Brain microvascular endothelial cell (primary cell): ENCODE data around the gene WASF3.
A peak's percentile ranks its signal among the peaks of the same experiment; 100 is the strongest.

Source experiments
- DNase-seq: peaks from one replicate; pipeline ENCODE4 v3.0.0-alpha.2; 2020
- H3K27ac ChIP-seq: fragments of 250-450 bp; sonication (Bioruptor Pico); 2 replicates; pipeline ENCODE4 v1.5.1; 2020; ENCODE audit warnings: mild to moderate bottlenecking, moderate library complexity
- H3K27me3 ChIP-seq: fragments of 250-450 bp; sonication (Bioruptor Pico); replicated peaks from 2 replicates; pipeline ENCODE4 v1.5.1; 2020; ENCODE audit warnings: mild to moderate bottlenecking
- H3K36me3 ChIP-seq: fragments of 250-450 bp; sonication (Bioruptor Pico); replicated peaks from 2 replicates; pipeline ENCODE4 v1.5.1; 2020; ENCODE audit warnings: mild to moderate bottlenecking
- H3K4me3 ChIP-seq: 2 replicates; pipeline ENCODE4 v1.5.1; 2011; ENCODE audit warnings: low read depth, mild to moderate bottlenecking, control low read depth, low read length, moderate library complexity
- in situ Hi-C: cut with HindIII; loops from 2 replicates; pipeline ENCODE4 v1.10.0; 2017; ENCODE audit warnings: low sequenced_read_pairs, low pct_ligation_motif_present
- TF ChIP-seq, protein P1 (sequence below): IDR thresholded peaks from 2 replicates; pipeline ENCODE4 v1.5.1; 2011; ENCODE audit warnings: low read depth, mild to moderate bottlenecking, moderate library complexity, low read length, control low read depth, inconsistent platforms; ENCODE audit errors: missing control alignments

The WASF3 gene

DNA sequence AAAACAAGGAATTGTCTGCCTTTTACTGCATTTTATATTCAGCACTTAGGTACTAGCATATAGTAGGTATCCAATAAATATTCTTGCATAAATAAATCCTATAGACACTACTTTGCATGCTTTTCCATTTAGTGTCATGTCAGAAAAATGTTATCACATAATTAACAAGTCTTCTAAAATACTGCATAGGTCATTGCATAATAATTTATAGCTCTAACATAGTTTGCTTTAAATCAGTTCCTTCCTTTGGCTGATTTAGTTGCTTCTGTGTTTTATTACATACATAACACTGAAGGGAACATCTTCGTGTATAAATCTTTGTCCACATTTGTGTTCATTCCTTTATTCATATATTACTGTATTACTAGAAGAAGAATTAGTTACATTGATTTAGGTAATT lies 36.2 kb downstream of the WASF3 start:
- in situ Hi-C loops: no loop called here
- DNase-seq: no peak
- Histone ChIP-seq H3K27ac (no peak overlapping the region), H3K36me3 (no peaks in the 10 kb centered on the region), H3K4me3 (no peak overlapping the region), H3K27me3 (no peaks in the 10 kb centered on the region)
- TF ChIP-seq, protein P1, sequence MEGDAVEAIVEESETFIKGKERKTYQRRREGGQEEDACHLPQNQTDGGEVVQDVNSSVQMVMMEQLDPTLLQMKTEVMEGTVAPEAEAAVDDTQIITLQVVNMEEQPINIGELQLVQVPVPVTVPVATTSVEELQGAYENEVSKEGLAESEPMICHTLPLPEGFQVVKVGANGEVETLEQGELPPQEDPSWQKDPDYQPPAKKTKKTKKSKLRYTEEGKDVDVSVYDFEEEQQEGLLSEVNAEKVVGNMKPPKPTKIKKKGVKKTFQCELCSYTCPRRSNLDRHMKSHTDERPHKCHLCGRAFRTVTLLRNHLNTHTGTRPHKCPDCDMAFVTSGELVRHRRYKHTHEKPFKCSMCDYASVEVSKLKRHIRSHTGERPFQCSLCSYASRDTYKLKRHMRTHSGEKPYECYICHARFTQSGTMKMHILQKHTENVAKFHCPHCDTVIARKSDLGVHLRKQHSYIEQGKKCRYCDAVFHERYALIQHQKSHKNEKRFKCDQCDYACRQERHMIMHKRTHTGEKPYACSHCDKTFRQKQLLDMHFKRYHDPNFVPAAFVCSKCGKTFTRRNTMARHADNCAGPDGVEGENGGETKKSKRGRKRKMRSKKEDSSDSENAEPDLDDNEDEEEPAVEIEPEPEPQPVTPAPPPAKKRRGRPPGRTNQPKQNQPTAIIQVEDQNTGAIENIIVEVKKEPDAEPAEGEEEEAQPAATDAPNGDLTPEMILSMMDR: no peak

DNA sequence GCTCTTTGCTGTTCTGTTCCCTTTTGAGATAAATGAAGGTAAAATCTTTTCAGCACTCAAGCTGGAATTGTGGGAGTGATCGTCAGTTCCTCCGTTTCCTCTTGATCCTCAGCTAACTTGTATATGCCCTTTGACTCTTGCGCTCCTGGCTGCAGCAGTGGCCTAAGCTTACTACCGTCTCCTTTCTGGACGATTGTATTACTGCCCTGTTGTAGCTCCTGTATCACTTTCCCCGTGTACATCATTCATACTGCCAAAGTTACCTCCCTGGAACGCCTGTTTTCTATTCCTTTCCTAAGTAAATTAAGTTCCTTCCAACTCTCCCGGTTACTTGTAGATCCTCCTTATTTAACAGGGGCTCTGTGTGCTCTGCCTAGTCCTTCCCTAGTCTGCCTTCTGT lies 36.9 kb downstream of the WASF3 start:
- TF ChIP-seq, protein P1: no peak
- Histone ChIP-seq H3K27ac (no peak overlapping the region), H3K36me3 (no peaks in the 10 kb centered on the region), H3K27me3 (no peaks in the 10 kb centered on the region), H3K4me3 (no peak overlapping the region)
- in situ Hi-C loops: no loop called here
- DNase-seq: no peak

DNA sequence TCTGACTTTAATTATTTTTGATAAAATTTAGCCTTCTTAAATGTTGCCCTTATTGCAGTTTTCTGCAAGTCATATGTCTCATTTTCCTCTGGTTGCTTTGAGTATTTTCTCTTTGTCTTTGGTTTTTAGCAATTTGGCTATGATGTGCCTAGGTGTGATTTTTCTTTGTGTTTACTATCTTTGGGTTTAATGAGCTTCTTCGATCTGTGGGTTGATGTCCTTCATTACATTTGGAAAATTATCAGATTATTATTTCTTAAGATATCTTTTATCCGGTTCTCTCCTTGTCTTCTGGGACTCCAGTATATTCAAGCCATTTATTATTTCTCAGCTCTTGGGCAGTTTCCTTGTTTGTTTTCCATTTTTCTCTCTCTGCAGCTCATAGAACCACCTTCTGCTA lies 39.0 kb downstream of the WASF3 start:
- H3K36me3 ChIP-seq: no peaks in the 10 kb centered on the region
- DNase-seq: no peak
- H3K27ac ChIP-seq: no peak overlapping the region
- TF ChIP-seq, protein P1: no peak
- H3K27me3 ChIP-seq: no peaks in the 10 kb centered on the region
- H3K4me3 ChIP-seq: no peak overlapping the region
- in situ Hi-C loops: no loop called here

DNA sequence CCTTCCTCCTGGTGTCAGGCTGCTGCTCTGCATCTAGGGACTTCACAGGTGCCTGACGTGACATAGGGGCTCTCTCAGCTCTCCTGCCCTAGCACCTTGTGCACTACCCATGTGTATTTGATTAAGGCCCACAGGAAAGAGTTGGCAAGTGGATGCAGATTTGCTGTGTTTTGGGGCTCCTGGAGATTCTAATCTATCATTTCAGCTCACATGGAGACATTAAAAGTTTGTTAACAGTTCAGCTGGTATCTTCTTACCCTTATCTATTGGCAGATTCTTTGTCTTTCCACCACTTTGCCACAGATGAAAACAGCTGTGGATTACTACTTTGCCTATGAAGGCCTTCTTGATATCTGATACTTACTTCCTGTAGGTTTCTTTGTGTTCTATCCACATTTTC lies 41.9 kb downstream of the WASF3 start:
- no peak overlapping the region for H3K4me3 ChIP-seq
- DNase-seq: no peak
- H3K27ac ChIP-seq: peak overlapping the region; percentile 39
- no peaks in the 10 kb centered on the region for H3K36me3 ChIP-seq
- TF ChIP-seq, protein P1: no peak
- in situ Hi-C loops: no loop called here
- H3K27me3 ChIP-seq: no peaks in the 10 kb centered on the region

DNA sequence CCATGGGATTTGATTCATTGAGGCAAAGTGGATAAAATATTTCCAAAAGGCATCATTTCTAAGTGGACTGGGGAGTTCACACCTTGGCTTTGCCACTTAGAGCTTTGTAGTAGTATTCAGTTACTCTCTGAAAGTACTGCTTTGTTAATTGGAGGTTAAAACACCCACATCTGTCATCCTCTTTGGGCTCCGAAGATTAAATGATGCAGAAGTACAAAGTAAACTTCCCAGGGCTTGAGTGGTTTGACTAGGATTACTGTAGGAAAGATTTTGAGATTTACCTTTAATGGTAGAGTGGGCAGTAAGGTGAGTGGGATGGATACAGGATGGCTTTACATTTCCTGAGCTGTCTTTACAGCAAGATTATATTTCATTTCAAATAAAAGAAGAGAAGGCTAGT lies 42.4 kb downstream of the WASF3 start:
- no peaks in the 10 kb centered on the region for H3K36me3 ChIP-seq
- in situ Hi-C loops: no loop called here

DNA sequence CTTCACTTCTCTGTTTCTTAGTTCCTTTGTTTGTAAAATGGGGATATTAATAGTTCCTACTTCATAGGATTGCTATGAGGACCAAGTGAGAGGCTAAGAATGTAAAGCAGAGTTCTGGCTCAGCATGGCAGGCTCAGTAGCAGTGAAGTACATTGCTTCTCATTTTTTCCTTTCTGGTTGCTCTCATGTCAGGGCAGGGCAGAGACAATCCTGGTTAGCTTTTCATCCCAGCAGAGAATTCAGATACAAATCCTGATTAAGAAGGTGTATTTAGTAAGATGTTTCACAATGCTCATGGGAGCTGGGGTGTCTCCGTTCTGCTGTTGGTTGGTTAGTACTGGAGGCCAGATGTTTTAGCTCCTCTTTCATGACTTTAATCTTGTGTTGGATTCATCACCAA lies 42.9 kb downstream of the WASF3 start:
- no peaks in the 10 kb centered on the region for H3K27me3 ChIP-seq
- TF ChIP-seq, protein P1: no peak
- in situ Hi-C loops: no loop called here
- H3K27ac ChIP-seq: no peak overlapping the region
- H3K4me3 ChIP-seq: no peak overlapping the region
- no peak for DNase-seq
- H3K36me3 ChIP-seq: no peaks in the 10 kb centered on the region

More for the DNA sequence above, 42.4 kb downstream of the WASF3 start:
- Histone ChIP-seq H3K27ac (no peak overlapping the region), H3K27me3 (no peaks in the 10 kb centered on the region), H3K4me3 (no peak overlapping the region)
- TF ChIP-seq, protein P1: no peak
- no peak for DNase-seq
